Heart right ventricle (tissue), 16 donors: ENCODE data around the gene NIPA2. TPM values are rescaled to one million over a fixed set of nuclear protein-coding genes. Genes with fewer than 3 reads are reported as not detected.

Experiments
- ATAC-seq, 8 donors: fragments of 200-7000 bp; cut with Tn5 transposase; one replicate each; pipeline ENCODE4 v1.9.1; 2020; ENCODE audit warnings: mild to moderate bottlenecking in 8 of 8, moderate library complexity in 8 of 8, moderate number of reproducible peaks in 1 of 8
- DNase-seq, 2 donors: peaks; one replicate each; pipeline ENCODE4 v3.0.0-alpha.2; 2020
- H3K27ac ChIP-seq, 10 donors: fragments of 200-600 bp; sonication (generic) in 2 of 10; one replicate each; pipeline versions ENCODE4 v1.5.0 to v1.8.0; 2020 to 2022; ENCODE audit warnings: mild to moderate bottlenecking in 3 of 10
- H3K27me3 ChIP-seq, 7 donors: fragments of 200-600 bp; one replicate each; pipeline ENCODE4 v1.8.0; 2021 to 2022; ENCODE audit warnings: mild to moderate bottlenecking in 2 of 7
- H3K36me3 ChIP-seq, 9 donors: fragments of 200-600 bp; sonication (generic) in 1 of 9; one replicate each; pipeline versions ENCODE4 v1.5.0 to v1.8.0; 2020 to 2022; ENCODE audit warnings: mild to moderate bottlenecking in 2 of 9
- H3K4me1 ChIP-seq, 9 donors: fragments of 200-600 bp; sonication (generic) in 1 of 9; one replicate each; pipeline versions ENCODE4 v1.5.0 to v1.8.0; 2020 to 2022; ENCODE audit warnings: mild to moderate bottlenecking in 4 of 9
- H3K4me3 ChIP-seq, 10 donors: fragments of 200-600 bp; sonication (generic) in 2 of 10; one replicate each; pipeline versions ENCODE4 v1.5.0 to v1.8.0; 2020 to 2022; ENCODE audit warnings: mild to moderate bottlenecking in 7 of 10, moderate library complexity in 2 of 10
- H3K9me3 ChIP-seq, 11 donors: fragments of 200-600 bp in 10 of 11; sonication (generic) in 2 of 11; one replicate each; pipeline versions ENCODE4 v1.5.0 to v1.8.0; 2013 to 2022; ENCODE audit warnings: mild to moderate bottlenecking in 2 of 11, control low read depth in 1 of 11, moderate library complexity in 1 of 11
- CTCF ChIP-seq, 9 donors: fragments of 200-600 bp; sonication (generic) in 2 of 9; IDR thresholded peaks; one replicate each; pipeline versions ENCODE4 v1.5.0 to v1.8.0; 2021 to 2022; ENCODE audit warnings: antibody characterized with exemption in 9 of 9, mild to moderate bottlenecking in 5 of 9, moderate library complexity in 1 of 9
- WGBS, 2 donors: extraction: QIAGEN DNeasy Blood & Tissue Kit; methylation state at CpG; one replicate each; pipeline ENCODE4 v1.1.7; 2013; ENCODE audit warnings: inconsistent platforms in 1 of 2; 5-methylcytosine and 5-hydroxymethylcytosine counted together
- intact Hi-C, 10 donors: fragments of 100-400 bp; cut with DNase I; formaldehyde crosslinking; loops; one replicate each; pipeline versions ENCODE4 v1.11.1 to v1.14.2; 2022
- polyA plus RNA-seq, 2 donors: library from polyadenylated mRNA; stranded (reverse); fragments of 200-250 nt; gene quantifications; one replicate each; pipeline ENCODE4 v1.2.3, GENCODE V29; 2013
- total RNA-seq, 10 donors: library from RNA; stranded (reverse); fragmentation: NEBNext Ultra II Directional in 3 of 10; extraction: Animal tissue kit (Norgen Biotek cat#: 25700) in 3 of 10; gene quantifications; one replicate each; pipeline versions ENCODE4 v1.2.1 to v1.2.4, GENCODE V29; 2021 to 2023
- donor health status: Arrhythmogenic right ventricular cardiomyopathy.
- donor health status: ischemic (EF 13 %, LVEDD 7.1; RV severe dilation, severe dysfunction).
- donor health status: healthy with polysubstance abuse.
- donor health status: DM: no; HTN: yes; CAD: no.
- donor health status: DM: no; HTN: no; CAD: no.
- donor health status: ischemic (EF 25% LVEDD 6.9; RV normal size, moderate dysfunction).
- donor health status: ischemic (EF 25% LVEDD 5.7; RV mildly dilated, moderate dysfunction).
- donor health status: healthy.
- donor health status: DM: yes; HTN: yes; CAD: no.
- donor health status: Ischemic cardiomyopathy.
- donor health status: ischemic (EF 35%, LVEDD 5.7; RV mildly dilated, moderate dysfunction).
- donor health status: nonischemic (EF 11% LVEDD 7.7; RV severe dilation, severe dysfunction).
- donor health status: DM: yes; HTN: yes; CAD: no.
- donor health status: PGD.
- donor health status: ischemic (EF 29% LVEDD 5.4; RV normal size, mild dysfunction).
- donor health status: nonischemic (EF 23%, LVEDD 6.1; RV moderate dilation, normal function).

The NIPA2 gene
- total and polyA plus RNA-seq, 12 donors, result 4.7 to 30.3 (median 19.3) TPM

DNA sequence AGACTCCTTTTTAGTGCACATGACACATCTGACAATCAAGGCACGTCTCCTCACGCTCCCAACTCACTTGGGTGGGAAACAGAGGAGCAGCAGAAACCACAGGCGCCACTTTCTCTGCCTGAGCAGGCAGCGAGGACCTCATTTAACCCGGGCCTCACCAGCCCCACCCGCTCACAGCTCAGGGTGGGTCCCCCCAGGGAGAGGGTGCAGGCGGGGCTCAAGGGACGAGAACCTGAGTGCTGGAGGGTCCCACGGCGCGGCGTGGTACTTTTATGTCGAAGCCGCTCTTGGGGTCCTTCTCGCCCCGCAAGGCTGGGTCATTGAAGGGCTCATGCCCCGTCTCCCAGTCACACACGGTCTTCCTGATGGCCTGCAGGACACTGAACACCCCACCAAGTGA, 79.1 kb downstream of the NIPA2 start:
- no peak for TF ChIP-seq CTCF (IDR thresholded peaks at IDR 0.05)
- peaks cover 0 to 99% (median 50%) of the 10 kb centered on the region in 9 donors for H3K36me3 ChIP-seq
- DNase-seq (no peak), ATAC-seq (no peak)
- WGBS, 2 donors, result 96% methylated on average over 18 of the region's 18 CpGs
- H3K27ac ChIP-seq, result no peak overlapping the region
- intact Hi-C loops, result loop anchor here in 2 of 10 donors (10.0 kb wide), 2 partner anchors 47 to 57 kb away; no protein-coding TSS in a partner anchor
- no peak overlapping the region for H3K4me3 ChIP-seq
- no peaks in the 10 kb centered on the region for H3K9me3 ChIP-seq
- no peaks in the 10 kb centered on the region for H3K4me1 ChIP-seq
- H3K27me3 ChIP-seq, result no peaks in the 10 kb centered on the region

Other genes starting within 250 kb of the NIPA2 start
- gene NIPA1, start 52.0 kb upstream of the NIPA2 start, total RNA-seq, result 1 to 10 TPM; 3.9 to 7.7 (median 5.6) TPM
- 1 to 10 TPM; 3.6 to 4.5 TPM for gene NIPA1, start 52.0 kb upstream of the NIPA2 start, polyA plus RNA-seq
- 10 to 100 TPM; 17.6 to 56.6 (median 28.7) TPM for gene CYFIP1, start 141.7 kb downstream of the NIPA2 start, total RNA-seq
- gene CYFIP1, start 141.7 kb downstream of the NIPA2 start, polyA plus RNA-seq, result 10 to 100 TPM; 12.4 to 23.6 TPM
- 10 to 100 TPM; 10.7 to 17.3 (median 13.6) TPM for gene TUBGCP5, start 200.9 kb downstream of the NIPA2 start, total RNA-seq
- gene TUBGCP5, start 200.9 kb downstream of the NIPA2 start, polyA plus RNA-seq, result 1 to 10 TPM; 3.8 to 5.2 TPM